ENCODE results near the gene AMDHD2. TPM values are rescaled to one million over a fixed set of nuclear protein-coding genes. Genes with fewer than 3 reads are reported as not detected.
A peak's percentile ranks its signal among the peaks of the same experiment; 100 is the strongest.

The AMDHD2 gene
- polyA plus RNA-seq, 1 experiment: 15.9 TPM

GRCh38 chr16:2513405-2514332, 6.5 kb upstream of the AMDHD2 start, which contains the start of gene ATP6V0C:
Gene ATP6V0C (plus strand): TSS chr16:2513952. CDS start chr16:2514104, 152 bp downstream.
- no peak for TF ChIP-seq CTCF (IDR thresholded peaks at IDR 0.05; ENCODE audit: insufficient read depth, low read depth, low read length)
- ChIA-PET POLR2A (no interaction called here), CTCF (interaction anchor here (0.6 to 1.4 kb wide), 2 partner anchors 70 to 173 kb away, joined by 3 read pairs; partner anchors contain the start of gene ABCA3)
- Histone ChIP-seq H3K27me3 (ENCODE audit: control insufficient read depth, insufficient read depth, low read length) (no peaks in the 10 kb centered on the region), H3K4me3 (ENCODE audit: low read depth, low read length) (peak within 1 kb of the TSS; percentile 97), H3K36me3 (ENCODE audit: control insufficient read depth, insufficient read depth, low read length) (no peaks in the 10 kb centered on the region; the same call in 1 of the 2 replicates)
- no peak for DNase-seq (ENCODE audit: low read depth)

- no peak for DNase-seq (ENCODE audit: low read depth)
- CTCF ChIA-PET: interaction anchor here (1.5 kb wide), 1 partner anchor 14 kb away, joined by 10 read pairs; no protein-coding TSS in a partner anchor
- Histone ChIP-seq H3K4me3 (ENCODE audit: low read depth, low read length) (peak overlapping the region; percentile 97), H3K27me3 (ENCODE audit: control insufficient read depth, insufficient read depth, low read length) (no peaks in the 10 kb centered on the region), H3K36me3 (ENCODE audit: control insufficient read depth, insufficient read depth, low read length) (peaks cover 6% of the 10 kb centered on the region)
- POLR2A ChIA-PET: no interaction called here
- TF ChIP-seq CTCF (IDR thresholded peaks at IDR 0.05; ENCODE audit: insufficient read depth, low read depth, low read length): no peak
Measured at GRCh38 chr16:2514333-2515179, 5.6 kb upstream of the AMDHD2 start.

- TF ChIP-seq CTCF (IDR thresholded peaks at IDR 0.05; ENCODE audit: insufficient read depth, low read depth, low read length): no peak
- POLR2A ChIA-PET: no interaction called here
- H3K36me3 ChIP-seq (ENCODE audit: control insufficient read depth, insufficient read depth, low read length): peaks cover 7% of the 10 kb centered on the region
- CTCF ChIA-PET: interaction anchor here (1.5 kb wide), 1 partner anchor 15 kb away, joined by 10 read pairs; no protein-coding TSS in a partner anchor
- no peak for DNase-seq (ENCODE audit: low read depth)
- H3K4me3 ChIP-seq (ENCODE audit: low read depth, low read length): peak overlapping the region; percentile 97
- no peaks in the 10 kb centered on the region for H3K27me3 ChIP-seq (ENCODE audit: control insufficient read depth, insufficient read depth, low read length)
Measured at GRCh38 chr16:2515180-2515851, 4.9 kb upstream of the AMDHD2 start.

- TF ChIP-seq CTCF (IDR thresholded peaks at IDR 0.05; ENCODE audit: insufficient read depth, low read depth, low read length): no peak
- no peak overlapping the region for H3K4me3 ChIP-seq (ENCODE audit: low read depth, low read length)
- no peak for DNase-seq (ENCODE audit: low read depth)
- CTCF ChIA-PET: no interaction called here
- no peaks in the 10 kb centered on the region for H3K27me3 ChIP-seq (ENCODE audit: control insufficient read depth, insufficient read depth, low read length)
- H3K36me3 ChIP-seq (ENCODE audit: control insufficient read depth, insufficient read depth, low read length): peaks cover 7% of the 10 kb centered on the region
- POLR2A ChIA-PET: no interaction called here
Measured at GRCh38 chr16:2516391-2517240, 3.6 kb upstream of the AMDHD2 start.
